Mesenteric fat pad (tissue), 1 donor: ENCODE measurements around the gene DAPL1. TPM values are rescaled to one million over a fixed set of nuclear protein-coding genes. Genes with fewer than 3 reads are reported as not detected.
"Not testable (repeated sequence)": the region's sequence is repeated elsewhere in the genome, so short reads cannot be mapped to it uniquely, and the experiment has no call there.

Experiments used
- DNase-seq: peaks from one replicate; pipeline ENCODE4 v3.0.0-alpha.2; 2020; ENCODE audit warnings: low spot score
- total RNA-seq: library from RNA; stranded (reverse); fragmentation: NEBNext Ultra II Directional; extraction: Animal tissue kit (Norgen Biotek cat#: 25700); gene quantifications from one replicate; pipeline ENCODE4 v1.2.1, GENCODE V29; 2021
- donor health status: DM: yes; HTN: yes; CAD: no.

DAPL1 gene
- total RNA-seq, 1 donor from 2014 or later, result not detected

GRCh38 chr2:158822193-158822592 lies 27.1 kb downstream of the DAPL1 start:
- DNase-seq, result no peak

GRCh38 chr2:158823486-158824237 lies 28.5 kb downstream of the DAPL1 start:
- no peak for DNase-seq

- no peak for DNase-seq
Measured at GRCh38 chr2:158825021-158825420, 29.9 kb downstream of the DAPL1 start.

GRCh38 chr2:158826965-158827364 lies 31.8 kb downstream of the DAPL1 start:
- DNase-seq, result no peak

GRCh38 chr2:158828378-158829164 lies 33.5 kb downstream of the DAPL1 start:
- no peak for DNase-seq

GRCh38 chr2:158829167-158829566 lies 34.0 kb downstream of the DAPL1 start:
- no peak for DNase-seq

GRCh38 chr2:158830201-158830600 lies 35.1 kb downstream of the DAPL1 start:
- no peak for DNase-seq

GRCh38 chr2:158835431-158835830 lies 40.3 kb downstream of the DAPL1 start:
- no peak for DNase-seq

- DNase-seq, result no peak
Measured at GRCh38 chr2:158837645-158838044, 42.5 kb downstream of the DAPL1 start.

- DNase-seq, result no peak
Measured at GRCh38 chr2:158841850-158842249, 46.7 kb downstream of the DAPL1 start.

- DNase-seq, result no peak
Measured at GRCh38 chr2:158845444-158845843, 50.3 kb downstream of the DAPL1 start.

- no peak for DNase-seq
Measured at GRCh38 chr2:158845859-158846258, 50.7 kb downstream of the DAPL1 start.

- DNase-seq, result not testable (repeated sequence)
Measured at GRCh38 chr2:158847526-158847925, 52.4 kb downstream of the DAPL1 start.

- not testable (repeated sequence) for DNase-seq
Measured at GRCh38 chr2:158848031-158848970, 53.2 kb downstream of the DAPL1 start.

- DNase-seq, result not testable (repeated sequence)
Measured at GRCh38 chr2:158860179-158860578, 65.1 kb downstream of the DAPL1 start.

GRCh38 chr2:158861626-158862025 lies 66.5 kb downstream of the DAPL1 start:
- not testable (repeated sequence) for DNase-seq

GRCh38 chr2:158865469-158865868 lies 70.4 kb downstream of the DAPL1 start:
- DNase-seq, result not testable (repeated sequence)
